Measurements from ENCODE around the gene ABCA5.

DNA sequence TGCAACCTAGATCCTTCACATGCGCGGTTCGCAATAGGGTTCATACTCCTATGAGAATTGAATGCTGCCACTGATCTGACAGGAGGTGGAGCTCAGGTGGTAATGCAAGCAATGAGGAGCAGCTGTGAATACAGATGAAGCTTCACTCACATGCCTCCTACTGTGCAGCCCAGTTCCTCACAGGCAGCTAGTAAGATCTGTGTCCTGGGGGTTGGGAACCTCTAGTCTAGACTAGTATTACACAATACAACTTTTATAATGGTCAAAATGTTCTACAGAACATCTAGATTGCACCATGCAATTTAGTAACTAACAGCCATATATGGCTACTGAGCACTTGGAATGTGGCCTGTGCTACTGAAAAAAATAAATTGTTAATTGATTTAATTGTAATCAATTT lies 26.7 kb downstream of the ABCA5 start:
- TF ChIP-seq, protein P1, sequence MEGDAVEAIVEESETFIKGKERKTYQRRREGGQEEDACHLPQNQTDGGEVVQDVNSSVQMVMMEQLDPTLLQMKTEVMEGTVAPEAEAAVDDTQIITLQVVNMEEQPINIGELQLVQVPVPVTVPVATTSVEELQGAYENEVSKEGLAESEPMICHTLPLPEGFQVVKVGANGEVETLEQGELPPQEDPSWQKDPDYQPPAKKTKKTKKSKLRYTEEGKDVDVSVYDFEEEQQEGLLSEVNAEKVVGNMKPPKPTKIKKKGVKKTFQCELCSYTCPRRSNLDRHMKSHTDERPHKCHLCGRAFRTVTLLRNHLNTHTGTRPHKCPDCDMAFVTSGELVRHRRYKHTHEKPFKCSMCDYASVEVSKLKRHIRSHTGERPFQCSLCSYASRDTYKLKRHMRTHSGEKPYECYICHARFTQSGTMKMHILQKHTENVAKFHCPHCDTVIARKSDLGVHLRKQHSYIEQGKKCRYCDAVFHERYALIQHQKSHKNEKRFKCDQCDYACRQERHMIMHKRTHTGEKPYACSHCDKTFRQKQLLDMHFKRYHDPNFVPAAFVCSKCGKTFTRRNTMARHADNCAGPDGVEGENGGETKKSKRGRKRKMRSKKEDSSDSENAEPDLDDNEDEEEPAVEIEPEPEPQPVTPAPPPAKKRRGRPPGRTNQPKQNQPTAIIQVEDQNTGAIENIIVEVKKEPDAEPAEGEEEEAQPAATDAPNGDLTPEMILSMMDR (optimal IDR thresholded peaks at IDR 0.05 in 1 of 3, IDR thresholded peaks at IDR 0.05 in 1 of 3, conservative IDR thresholded peaks at IDR 0.05 in 1 of 3; ENCODE audit: extremely low read depth in 1 of 3, insufficient read depth in 2 of 3, low read length in 3 of 3): no peak
- no peak for TF ChIP-seq EZH2 (IDR thresholded peaks at IDR 0.05; ENCODE audit: low read length)

All from keratinocyte (primary cell).